Nephron progenitor cell (in vitro differentiated cells): ENCODE results near the gene CD44.

ENCODE experiments used
- DNase-seq: peaks from one replicate; pipeline ENCODE4 v3.0.0; 2021
- H3K27ac Mint-ChIP-seq: 2 replicates; pipeline ENCODE4 v1.8.0; 2021; ENCODE audit warnings: mild to moderate bottlenecking, moderate library complexity, mixed read lengths
- H3K27me3 Mint-ChIP-seq: 2 replicates; pipeline ENCODE4 v1.8.0; 2021; ENCODE audit warnings: mild to moderate bottlenecking, low read depth, mixed read lengths; ENCODE audit not compliant: poor library complexity
- H3K36me3 Mint-ChIP-seq: 2 replicates; pipeline ENCODE4 v1.8.0; 2021; ENCODE audit warnings: low read depth, mixed read lengths
- H3K4me1 Mint-ChIP-seq: 2 replicates; pipeline ENCODE4 v1.8.0; 2021; ENCODE audit warnings: mixed read lengths
- H3K4me3 Mint-ChIP-seq: 2 replicates; pipeline ENCODE4 v1.8.0; 2021; ENCODE audit warnings: mild to moderate bottlenecking, moderate library complexity, mixed read lengths
- H3K9me3 Mint-ChIP-seq: 2 replicates; pipeline ENCODE4 v1.8.0; 2021; ENCODE audit warnings: mild to moderate bottlenecking, moderate library complexity, mixed read lengths
- CTCF ChIP-seq: fragments of 200-600 bp; sonication (generic); IDR thresholded peaks from 2 replicates; pipeline ENCODE4 v1.5.0; 2021; ENCODE audit warnings: antibody characterized with exemption

CD44 gene

GRCh38 chr11:35261197-35261596 is 122.2 kb downstream of the CD44 start:
- no peak overlapping the region for H3K4me3 Mint-ChIP-seq
- no peaks in the 10 kb centered on the region for H3K27me3 Mint-ChIP-seq
- H3K27ac Mint-ChIP-seq: no peak overlapping the region
- no peak for TF ChIP-seq CTCF
- H3K36me3 Mint-ChIP-seq: no peaks in the 10 kb centered on the region
- no peaks in the 10 kb centered on the region for H3K9me3 Mint-ChIP-seq
- no peak for DNase-seq
- no peaks in the 10 kb centered on the region for H3K4me1 Mint-ChIP-seq

GRCh38 chr11:35262056-35262455 is 123.1 kb downstream of the CD44 start:
- no peaks in the 10 kb centered on the region for H3K27me3 Mint-ChIP-seq
- no peak overlapping the region for H3K4me3 Mint-ChIP-seq
- no peaks in the 10 kb centered on the region for H3K4me1 Mint-ChIP-seq
- H3K36me3 Mint-ChIP-seq: no peaks in the 10 kb centered on the region
- no peak for TF ChIP-seq CTCF
- H3K9me3 Mint-ChIP-seq: no peaks in the 10 kb centered on the region
- H3K27ac Mint-ChIP-seq: no peak overlapping the region
- DNase-seq: no peak

- H3K27me3 Mint-ChIP-seq: no peaks in the 10 kb centered on the region
- no peak overlapping the region for H3K4me3 Mint-ChIP-seq
- H3K9me3 Mint-ChIP-seq: no peaks in the 10 kb centered on the region
- no peak for DNase-seq
- TF ChIP-seq CTCF: no peak
- H3K4me1 Mint-ChIP-seq: no peaks in the 10 kb centered on the region
- H3K27ac Mint-ChIP-seq: no peak overlapping the region
- H3K36me3 Mint-ChIP-seq: no peaks in the 10 kb centered on the region
Measured at GRCh38 chr11:35262735-35263134, 123.8 kb downstream of the CD44 start.

GRCh38 chr11:35265755-35266454 is 126.9 kb downstream of the CD44 start:
- Mint-ChIP-seq H3K9me3 (no peaks in the 10 kb centered on the region), H3K4me3 (no peak overlapping the region), H3K27me3 (no peaks in the 10 kb centered on the region), H3K27ac (no peak overlapping the region), H3K36me3 (no peaks in the 10 kb centered on the region), H3K4me1 (no peaks in the 10 kb centered on the region)
- TF ChIP-seq CTCF: no peak
- no peak for DNase-seq

GRCh38 chr11:35267504-35267903 is 128.5 kb downstream of the CD44 start:
- DNase-seq: no peak
- Mint-ChIP-seq H3K9me3 (no peaks in the 10 kb centered on the region), H3K36me3 (no peaks in the 10 kb centered on the region), H3K27ac (no peak overlapping the region), H3K27me3 (no peaks in the 10 kb centered on the region), H3K4me3 (no peak overlapping the region), H3K4me1 (no peaks in the 10 kb centered on the region)
- TF ChIP-seq CTCF: no peak

- no peak overlapping the region for H3K4me3 Mint-ChIP-seq
- H3K9me3 Mint-ChIP-seq: no peaks in the 10 kb centered on the region
- H3K27ac Mint-ChIP-seq: no peak overlapping the region
- no peak for TF ChIP-seq CTCF
- H3K4me1 Mint-ChIP-seq: peaks cover 6% of the 10 kb centered on the region
- no peaks in the 10 kb centered on the region for H3K36me3 Mint-ChIP-seq
- DNase-seq: no peak
- H3K27me3 Mint-ChIP-seq: no peaks in the 10 kb centered on the region
Measured at GRCh38 chr11:35270342-35270741, 131.4 kb downstream of the CD44 start.
